Fibroblast of skin of left biceps (primary cell): ENCODE measurements around the gene OR1F1.
"Not testable (repeated sequence)": the region's sequence is repeated elsewhere in the genome, so short reads cannot be mapped to it uniquely, and the experiment has no call there.

Experiments
- DNase-seq, 2 experiments: peaks; one replicate each; pipeline ENCODE4 v3.0.0-alpha.2; 2013; ENCODE audit warnings: low read depth in 2 of 2

The OR1F1 gene

DNA sequence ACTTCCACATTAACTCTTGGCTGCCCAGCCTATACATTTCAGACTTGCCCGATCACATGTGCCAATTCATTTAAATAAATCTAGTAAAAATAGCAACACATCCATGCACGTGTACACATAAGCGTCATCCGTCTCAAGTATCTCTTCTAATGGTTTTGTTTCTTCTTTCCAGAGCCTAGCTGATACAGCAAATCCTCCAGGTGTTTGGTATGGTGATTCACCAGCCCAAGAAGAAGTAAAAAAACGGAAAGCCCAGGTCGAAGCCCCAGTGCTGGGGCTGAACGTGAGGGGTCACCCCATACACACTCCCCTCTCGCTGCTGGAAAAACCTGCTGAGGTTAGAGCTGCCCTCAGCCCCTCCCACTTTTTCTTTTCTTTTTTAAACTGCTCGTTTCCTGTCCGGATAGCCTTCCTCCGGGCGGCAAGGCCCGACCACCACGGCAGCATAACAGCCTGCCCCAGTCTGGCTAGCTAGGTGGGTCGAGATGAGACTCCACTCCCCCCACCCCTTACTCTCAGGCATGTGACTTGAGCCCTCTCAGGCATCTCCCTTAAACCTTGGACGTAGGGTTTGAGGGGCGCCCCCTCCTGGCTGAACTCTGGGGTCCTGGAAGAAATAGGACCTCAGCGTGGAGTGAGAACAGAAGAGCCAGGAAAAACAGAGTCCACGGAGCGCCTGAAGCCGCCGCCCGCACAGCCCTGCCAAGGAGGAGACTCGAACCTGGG is 13.9 kb upstream of the OR1F1 start:
- no peak for DNase-seq

DNA sequence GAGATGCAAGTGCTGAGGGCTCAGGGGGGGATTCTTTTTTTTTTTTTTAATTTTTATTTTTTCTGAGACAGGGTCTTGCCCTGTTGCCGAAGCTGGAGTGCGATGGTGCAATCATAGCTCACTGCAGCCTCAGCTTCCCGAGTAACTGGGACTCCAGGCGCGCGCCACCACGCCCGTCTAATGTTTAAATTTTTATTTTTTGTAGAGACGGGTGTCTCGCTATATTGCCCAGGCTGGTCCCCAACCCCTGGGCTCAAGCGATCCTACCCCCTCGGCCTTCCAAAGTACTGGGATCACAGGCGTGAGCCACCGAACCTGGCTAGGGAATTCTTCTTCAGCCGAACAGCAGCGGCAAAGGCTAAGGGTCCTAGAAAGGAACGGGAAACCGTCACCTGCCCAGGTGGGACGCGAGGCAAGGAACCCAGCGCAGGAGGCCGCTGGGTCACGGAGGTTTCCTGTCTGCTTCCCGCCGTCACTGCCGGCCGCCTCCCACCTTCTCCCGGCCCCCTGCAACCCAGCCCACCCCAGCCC is 13.3 kb upstream of the OR1F1 start:
- no peak for DNase-seq

DNA sequence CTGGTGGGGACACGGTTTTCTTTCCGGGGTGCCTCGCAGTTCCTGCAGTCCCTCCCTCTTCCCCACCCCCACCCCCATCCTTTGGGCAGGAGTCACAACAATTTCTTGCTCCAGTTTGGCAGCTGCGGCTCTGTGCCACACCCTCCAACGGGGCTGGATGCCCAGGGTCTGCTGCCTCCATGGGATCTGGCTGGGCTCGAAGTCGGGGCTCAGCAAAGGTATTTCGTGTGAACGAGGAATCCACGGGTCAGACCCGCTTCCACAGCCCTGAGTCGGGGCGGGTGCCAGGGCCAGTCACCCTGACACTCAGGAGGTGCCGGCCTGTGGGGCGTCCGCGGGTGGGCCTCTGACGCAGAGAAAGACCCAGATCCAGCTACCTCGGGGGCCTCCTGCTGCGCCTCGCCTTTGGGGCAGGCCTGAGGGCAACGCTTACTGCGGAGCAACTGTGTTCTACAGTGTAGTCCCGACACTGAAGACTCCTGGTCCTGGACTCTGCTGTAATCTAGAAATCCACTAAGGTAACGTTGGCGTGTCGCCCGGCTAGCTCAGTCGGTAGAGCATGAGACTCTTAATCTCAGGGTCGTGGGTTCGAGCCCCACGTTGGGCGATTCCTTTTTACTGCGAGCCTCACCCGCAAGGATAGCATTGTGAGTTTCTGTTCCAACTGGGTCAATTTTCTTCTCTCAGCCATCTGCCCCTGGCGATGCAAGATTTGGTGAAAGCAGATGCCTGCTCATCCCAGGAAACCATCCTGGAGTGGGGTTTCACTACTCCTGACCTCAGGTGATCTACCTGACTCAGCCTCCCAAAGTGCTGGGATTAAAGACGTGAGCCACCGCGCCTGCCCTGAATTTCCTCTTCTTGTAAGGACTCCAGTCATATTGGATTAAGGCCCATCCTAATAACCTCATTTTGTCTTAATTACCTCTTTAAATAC is 12.6 kb upstream of the OR1F1 start:
- DNase-seq, result no peak

DNA sequence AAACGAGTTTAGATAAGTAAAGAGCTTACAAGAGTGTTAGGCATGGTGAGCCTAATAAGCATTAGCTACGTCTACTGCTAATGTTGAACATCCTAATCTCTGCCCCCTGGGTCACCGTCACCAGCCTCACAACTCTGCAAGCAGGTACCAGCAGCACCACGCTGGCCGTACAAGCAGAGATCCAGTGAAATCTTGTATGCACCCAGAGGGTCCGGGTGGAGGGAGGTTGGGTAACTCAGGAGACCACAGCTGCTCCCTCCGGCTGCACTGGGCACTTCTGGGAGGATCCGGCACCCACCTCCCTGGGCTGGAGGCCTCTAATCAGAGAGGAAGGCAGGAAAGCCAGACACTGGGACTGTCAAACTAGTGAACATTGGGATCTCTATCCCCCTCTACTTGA is 8.4 kb upstream of the OR1F1 start:
- no peak for DNase-seq

DNA sequence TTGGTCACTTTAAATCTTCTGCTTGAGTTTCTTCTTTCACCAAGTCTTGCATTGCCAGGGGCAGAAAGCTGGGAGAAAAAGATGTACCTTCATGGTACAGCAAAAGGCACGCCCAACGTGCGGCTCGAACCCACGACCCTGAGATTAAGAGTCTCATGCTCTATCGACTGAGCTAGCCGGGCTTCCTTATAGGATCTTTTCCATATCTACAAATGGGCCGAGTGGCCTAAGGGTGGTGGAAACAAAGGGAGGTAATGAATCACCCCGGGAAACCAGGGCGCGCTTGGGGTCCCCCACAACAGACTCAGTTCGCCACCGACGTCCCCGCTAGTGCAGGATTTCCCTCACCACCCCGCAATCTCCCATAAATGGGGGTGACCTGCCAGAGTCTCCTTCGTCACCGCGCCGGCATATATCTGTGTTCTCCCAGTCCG is 7.5 kb upstream of the OR1F1 start:
- no peak for DNase-seq

DNA sequence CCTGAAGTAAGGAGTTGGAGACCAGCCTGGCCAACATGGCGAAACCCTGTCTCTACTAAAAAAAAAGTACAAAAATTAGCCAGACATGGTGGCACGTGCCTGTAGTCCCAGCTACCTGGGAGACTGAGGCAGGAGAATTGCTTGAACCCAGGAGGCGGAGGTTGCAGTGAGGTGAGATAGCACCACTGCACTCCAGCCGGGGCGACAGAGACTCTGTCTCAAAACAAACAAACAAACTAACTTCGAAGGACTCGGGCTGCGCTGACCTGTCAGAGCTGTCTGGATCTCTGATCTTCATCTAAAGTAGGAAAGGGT is 5.8 kb upstream of the OR1F1 start:
- not testable (repeated sequence) for DNase-seq

DNA sequence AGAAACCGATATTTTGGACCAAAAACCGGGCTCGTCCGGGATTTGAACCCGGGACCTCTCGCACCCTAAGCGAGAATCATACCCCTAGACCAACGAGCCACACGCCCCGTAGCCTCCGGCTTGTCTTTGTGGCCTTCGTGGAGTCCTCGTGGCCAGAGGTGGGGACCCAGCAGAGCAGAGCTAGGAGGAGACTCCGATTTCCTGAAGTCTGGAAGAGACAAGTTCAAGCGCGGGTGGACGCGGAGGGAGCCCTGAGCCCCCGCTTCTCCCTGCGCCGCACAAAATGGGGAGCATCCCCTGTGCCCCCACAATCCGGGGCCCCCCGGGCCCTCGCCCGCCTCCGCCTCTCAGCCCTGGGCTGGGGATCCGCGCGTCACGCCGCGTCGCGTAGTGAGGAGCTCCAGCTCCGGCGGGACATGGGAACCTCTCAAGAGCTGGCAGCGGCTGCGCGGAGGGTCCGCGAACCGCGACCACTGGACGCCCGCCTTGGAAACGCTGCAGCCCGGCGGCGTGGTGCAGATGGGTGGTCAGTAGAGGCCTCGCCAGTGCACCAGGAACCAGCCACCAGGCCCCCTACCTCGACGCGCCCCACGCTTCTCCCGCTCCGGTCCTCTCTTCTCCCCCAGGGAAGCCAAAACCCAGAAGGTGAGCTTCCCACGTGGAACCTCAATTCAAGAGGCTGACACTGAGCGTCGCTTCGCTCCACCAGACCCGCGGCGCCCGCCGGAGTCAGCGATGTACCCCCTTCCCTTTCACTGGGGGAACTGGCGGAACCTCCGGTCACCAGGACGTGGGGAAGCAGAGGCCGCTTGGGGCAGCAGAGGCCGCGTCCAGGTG is 5.2 kb upstream of the OR1F1 start:
- no peak for DNase-seq

DNA sequence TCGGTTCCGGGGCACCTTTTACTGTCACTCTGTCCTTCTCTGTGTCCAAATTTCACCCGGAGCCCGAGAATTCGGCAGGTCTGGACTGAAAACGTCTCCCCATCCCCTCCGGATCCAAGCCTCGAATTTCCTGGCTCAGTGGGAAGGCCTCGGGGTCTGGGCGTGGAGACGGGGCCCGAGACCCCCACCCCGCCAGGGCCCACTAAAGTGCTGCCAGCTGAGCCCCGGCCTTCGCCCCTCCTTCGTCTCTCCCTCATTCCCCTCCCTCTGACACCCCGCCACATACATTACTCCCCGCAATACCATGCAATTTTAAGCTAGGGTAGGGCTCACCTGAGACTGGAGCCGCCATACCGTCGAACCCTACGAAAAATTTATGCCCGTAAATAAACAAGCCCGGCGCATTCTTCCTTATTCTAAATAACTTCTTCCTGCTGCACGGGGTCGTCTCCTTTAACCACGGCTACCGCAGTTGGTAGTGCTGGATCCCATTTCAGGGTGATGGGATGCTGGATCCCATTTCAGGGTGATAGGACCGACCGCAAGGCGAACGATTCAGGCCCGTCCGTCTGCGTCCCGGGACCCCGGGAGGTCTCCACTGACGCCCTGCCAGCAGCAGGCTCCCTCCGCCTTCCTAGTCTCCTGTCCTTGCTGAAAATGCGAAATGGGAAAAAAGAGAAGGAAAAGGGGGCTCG is 4.4 kb upstream of the OR1F1 start:
- no peak for DNase-seq

DNA sequence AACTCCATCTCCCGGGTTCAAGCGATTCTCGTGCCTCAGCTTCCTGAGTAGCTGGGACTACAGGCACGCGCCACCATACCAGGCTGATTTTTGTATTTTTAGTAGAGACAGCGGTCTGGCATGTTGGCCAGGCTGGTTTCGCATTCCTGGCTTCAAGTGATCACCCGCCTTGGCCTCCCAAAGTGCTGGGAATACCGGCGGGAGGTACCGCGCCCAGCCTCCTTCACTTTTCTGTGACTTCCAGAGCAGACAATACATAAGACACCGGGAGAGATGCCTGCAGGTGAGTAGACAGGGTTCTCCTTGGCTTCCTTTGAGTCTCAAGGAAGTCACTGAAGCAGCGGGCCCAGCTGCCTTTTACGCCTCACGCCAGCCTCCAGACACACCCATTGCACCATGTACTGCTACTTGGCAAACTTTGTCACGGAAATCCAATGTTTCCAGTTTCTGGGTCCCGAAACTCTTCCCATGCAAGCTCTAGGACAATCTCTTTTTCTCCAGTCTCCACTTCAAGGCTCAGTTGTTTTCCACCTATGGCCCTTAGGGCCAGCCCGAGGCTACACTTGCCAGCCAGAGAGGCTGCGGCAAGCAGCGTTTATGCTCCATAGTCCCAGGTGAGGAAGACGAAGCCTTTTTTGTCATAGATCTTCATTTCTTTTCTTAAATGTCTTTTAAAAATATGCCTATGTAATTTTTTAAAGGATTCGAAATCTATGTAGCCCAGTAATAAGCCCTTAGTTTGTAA is 886 bp upstream of the OR1F1 start:
- no peak for DNase-seq

DNA sequence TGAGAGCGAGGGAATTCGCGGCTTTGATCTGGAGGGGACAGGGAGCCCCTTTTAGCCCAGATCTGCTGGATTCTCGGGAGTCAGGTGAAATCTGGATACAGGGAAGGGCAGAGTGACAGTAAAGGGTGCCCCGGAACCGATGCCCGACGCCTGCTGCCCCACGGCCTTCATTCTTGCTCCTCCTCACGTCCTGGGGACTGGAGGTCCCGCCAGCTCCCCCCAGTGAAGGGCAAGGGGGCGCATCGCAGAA is 596 bp downstream of the OR1F1 start:
- no peak for DNase-seq

DNA sequence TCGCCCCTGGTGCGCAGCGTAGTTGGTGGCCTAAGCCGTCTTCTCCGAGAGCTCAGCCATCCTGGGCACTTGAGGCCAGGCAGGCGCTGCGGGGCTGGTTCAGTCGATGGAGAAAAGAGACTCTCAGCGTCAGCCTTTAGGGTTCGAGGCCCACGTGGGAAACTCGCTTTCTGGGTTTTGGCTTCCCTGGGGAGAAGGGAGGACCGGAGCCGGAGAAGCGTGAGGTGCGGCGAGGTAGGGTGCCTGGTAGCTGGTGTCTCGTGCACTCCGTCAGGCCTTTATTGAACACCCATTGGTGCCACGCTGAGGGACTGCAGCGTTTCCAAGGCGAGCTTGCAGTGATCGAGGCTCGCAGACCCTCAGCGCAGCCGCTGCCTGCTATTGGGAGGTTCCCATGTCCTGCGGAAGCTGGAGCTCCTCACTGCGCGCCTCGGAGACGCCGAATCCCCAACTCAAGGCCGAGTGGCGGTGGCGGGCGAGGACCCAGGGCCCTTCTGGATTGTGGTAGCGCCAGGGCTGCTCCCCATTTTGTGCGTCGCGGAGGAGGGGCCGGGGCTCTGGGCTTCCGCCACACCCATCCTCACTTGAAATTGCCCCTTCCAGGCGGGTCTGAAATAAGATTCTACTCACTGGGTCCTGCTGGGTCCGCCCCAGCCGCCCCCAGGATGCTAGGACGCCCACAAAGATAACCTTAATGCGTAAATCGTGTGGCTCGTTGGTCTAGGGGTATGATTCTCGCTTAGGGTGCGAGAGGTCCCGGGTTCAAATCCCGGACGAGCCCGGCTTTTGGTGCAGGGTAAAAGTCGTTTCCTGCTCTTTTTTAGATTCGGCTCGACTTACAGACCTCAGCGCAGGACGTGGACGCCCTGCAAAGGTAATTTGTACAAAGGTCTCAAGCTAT is 1.2 kb downstream of the OR1F1 start:
- no peak for DNase-seq

DNA sequence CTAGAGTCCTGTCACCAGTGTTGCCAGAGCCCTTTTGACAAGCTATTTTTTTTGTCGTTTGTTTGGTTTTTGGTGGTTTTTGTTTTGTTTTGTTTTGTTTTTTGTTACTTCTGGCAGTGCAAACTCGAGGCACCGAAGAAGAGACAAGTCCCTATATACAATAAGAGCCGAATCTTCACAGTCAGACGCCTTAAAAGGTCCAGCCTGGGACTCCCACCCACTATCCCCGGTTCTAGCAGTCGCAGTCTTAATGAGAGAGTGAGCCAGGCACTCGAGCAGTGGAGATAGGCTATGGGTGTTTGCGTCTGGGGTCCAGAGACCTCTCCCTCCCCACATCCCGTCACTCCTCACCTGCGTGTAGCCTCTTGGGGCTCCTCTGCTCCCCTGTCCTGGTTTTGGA is 1.9 kb downstream of the OR1F1 start:
- no peak for DNase-seq

DNA sequence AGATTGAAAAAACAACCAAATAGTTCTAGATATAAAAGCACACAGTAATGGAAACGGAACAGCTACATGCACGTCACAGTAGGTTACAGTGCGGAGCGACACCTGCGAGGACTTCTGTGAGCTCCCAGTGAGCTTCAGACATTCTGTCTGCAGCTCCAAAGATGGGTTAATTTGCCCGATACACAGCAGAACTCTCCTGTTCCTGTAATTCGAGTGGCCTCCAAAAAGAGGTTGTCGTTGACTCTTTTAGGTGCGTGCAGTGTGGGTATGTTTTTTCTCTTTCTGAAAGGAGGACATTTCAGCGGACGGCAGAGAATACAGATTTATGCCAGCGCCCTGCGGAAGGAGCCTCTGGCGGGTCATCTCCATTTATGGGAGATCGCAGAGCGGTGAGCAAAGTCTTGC is 2.9 kb downstream of the OR1F1 start:
- DNase-seq, result no peak

DNA sequence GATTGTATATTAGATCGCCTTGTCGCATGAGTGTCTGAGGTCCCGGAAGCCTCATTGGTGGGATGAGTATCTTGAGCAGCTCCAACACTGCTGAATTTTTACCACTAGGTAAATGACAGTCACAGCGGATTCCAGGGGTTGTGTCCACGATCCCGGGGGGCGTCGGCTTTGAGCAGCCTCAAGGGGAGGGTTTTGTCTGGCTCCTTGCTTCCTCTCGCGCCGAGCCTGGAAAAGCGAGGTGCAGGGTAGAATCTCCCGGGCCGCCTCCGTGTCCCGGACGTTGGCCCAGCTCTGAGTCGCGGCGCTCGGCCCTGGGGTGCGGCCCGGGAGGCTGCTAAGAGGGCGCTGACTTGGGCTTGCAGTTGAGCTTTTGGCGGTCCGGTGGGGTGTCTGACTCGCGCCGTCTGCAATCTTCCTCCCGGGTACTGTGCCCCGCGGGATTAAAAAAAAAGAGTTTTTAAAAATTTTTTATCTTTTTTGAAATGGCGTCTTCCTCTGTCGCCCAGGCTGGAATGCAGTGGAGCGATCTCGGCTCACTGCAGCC is 4.5 kb downstream of the OR1F1 start:
- no peak for DNase-seq

DNA sequence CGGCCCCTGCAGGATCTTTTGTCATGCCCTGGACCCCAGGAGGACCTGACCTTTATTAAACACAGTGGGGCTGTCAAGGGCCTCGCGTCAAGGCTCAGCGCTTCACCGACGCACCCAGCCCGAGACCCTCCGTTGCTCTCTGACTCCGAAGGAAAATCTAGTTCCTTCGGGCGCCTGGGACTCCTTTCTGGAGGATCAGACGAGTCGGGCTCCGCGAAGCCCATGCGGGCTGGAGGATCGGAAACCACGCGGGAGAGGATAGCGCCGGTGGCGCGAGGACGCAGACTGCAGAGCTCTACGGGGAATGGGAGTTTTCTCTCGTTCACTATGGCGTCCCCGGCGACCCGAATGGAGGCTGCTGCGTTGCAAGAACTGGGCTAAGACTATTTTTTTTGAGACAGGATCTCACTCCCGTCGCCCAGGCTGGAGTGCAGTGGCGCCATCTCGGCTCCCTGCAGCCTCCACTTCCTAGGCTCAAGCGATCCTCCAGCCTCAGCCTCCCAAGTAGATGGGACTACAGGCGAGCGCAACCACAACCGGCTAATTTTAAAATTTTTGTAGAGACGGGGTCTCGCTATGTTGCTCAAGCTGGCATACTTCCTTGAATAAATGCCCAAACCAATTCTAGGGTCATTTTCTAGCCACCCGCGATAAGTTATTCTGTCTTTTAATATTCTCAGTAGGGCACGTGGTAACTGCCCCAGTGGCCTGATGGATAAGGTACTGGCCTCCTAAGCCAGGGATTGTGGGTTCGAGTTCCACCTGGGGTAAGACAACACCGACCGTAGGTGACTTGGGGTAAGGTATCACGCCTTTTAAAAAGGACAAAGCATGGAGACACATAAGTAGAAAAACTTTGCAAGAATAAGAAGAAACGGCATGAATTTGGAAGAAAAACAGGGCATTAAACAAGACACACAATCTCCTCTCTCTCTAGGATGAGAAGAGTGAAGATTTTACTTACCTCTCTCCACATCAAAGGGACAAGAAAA is 5.5 kb downstream of the OR1F1 start:
- no peak for DNase-seq

DNA sequence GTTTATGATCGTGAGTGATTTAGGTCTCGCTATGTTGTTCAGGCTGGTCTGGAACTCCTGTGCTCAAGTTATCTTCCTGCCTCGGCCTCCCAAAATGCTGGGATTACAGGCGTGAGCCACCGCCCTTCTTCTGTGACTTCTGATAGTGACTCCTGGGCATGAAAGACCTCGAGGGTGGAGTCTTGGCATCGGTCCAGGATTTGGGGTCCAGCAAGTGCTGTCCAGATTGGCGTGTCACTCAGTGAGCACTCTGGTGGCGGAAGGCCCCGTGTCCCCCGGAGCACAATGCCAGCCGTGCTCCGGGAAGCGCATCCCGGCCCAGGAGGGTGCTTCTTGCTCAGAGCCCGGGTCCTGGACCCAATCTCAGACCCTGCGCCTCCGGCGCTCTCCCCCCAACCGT is 6.8 kb downstream of the OR1F1 start:
- no peak for DNase-seq

DNA sequence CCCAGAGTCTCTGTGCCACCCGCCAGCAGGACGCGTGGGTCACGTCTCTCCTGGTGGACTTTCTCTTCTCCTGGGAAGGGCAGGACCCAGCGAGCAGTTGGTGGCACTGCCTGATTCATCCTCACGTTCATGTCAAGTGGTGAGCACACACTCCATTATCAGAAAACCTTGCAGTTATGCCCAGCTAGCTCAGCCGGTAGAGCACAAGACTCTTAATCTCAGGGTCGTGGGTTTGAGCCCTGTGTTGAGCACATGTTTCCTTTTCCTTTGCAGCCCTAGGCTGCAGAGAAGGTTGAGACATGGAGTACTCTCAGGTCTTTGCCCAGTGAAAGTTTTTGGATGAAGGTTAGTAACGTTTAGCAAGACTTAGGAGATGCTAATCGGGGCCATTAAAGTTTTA is 8.0 kb downstream of the OR1F1 start:
- no peak for DNase-seq

DNA sequence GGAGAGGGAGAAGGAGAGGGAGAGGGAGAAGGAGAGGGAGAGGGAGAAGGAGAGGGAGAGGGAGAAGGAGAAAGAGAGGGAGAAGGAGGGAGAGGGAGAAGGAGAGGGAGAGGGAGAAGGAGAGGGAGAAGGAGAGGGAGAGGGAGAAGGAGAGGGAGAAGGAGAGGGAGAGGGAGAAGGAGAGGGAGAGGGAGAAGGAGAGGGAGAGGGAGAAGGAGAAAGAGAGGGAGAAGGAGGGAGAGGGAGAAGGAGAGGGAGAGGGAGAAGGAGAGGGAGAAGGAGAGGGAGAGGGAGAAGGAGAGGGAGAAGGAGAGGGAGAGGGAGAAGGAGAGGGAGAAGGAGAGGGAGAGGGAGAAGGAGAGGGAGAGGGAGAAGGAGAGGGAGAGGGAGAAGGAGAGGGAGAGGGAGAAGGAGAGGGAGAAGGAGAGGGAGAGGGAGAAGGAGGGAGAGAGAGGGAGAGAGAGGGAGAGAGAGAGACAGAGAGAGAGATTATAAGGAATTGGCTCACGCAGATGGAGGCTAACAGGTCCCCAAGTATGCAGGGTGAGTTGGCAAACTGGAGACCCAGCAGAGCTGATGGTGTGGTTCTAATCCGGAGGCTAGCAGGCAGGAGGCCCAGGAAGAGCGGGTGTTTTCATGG is 9.8 kb downstream of the OR1F1 start:
- DNase-seq, result not testable (repeated sequence)
